Keratinocyte (primary cell): ENCODE results near the gene BCAS3. TPM values are rescaled to one million over a fixed set of nuclear protein-coding genes. Genes with fewer than 3 reads are reported as not detected.

ENCODE experiments used
- DNase-seq: peaks from one replicate; pipeline ENCODE4 v3.0.0-alpha.2; 2011; ENCODE audit warnings: low read depth, missing footprints, low spot score
- FAIRE-seq: peaks from 2 replicates; lab custom pipeline; 2011; peaks lifted over from hg19 to GRCh38; lab: Jason Lieb, UNC
- H2AFZ ChIP-seq: 2 replicates; pipeline ENCODE4 v1.6.0; 2012; ENCODE audit warnings: low read length, control low read depth, inconsistent platforms; ENCODE audit not compliant: control insufficient read depth
- H3K27ac ChIP-seq: 2 replicates; pipeline ENCODE4 v1.5.1; 2011; ENCODE audit warnings: low read length; ENCODE audit not compliant: control insufficient read depth, insufficient read depth
- H3K27me3 ChIP-seq: 3 replicates; pipeline ENCODE4 v1.6.0; 2011; ENCODE audit warnings: low read length; ENCODE audit not compliant: control insufficient read depth, insufficient read depth; ENCODE audit errors: extremely low read depth
- H3K36me3 ChIP-seq, 2 experiments: 2 replicates in 1 of 2; 3 replicates in 1 of 2; pipeline ENCODE4 v1.5.1; 2011; ENCODE audit warnings: low read length in 2 of 2, mild to moderate bottlenecking in 1 of 2; ENCODE audit not compliant: control insufficient read depth in 2 of 2, insufficient read depth in 2 of 2; ENCODE audit errors: extremely low read depth in 1 of 2
- H3K4me1 ChIP-seq: 3 replicates; pipeline ENCODE4 v1.5.1; 2011; ENCODE audit warnings: low read length; ENCODE audit not compliant: control insufficient read depth, insufficient read depth; ENCODE audit errors: extremely low read depth
- H3K4me2 ChIP-seq: 3 replicates; pipeline ENCODE4 v1.6.0; 2011; ENCODE audit warnings: low read depth, low read length; ENCODE audit not compliant: control insufficient read depth, insufficient read depth; ENCODE audit errors: extremely low read depth
- H3K4me3 ChIP-seq, 3 experiments: fragments of 200-600 bp in 1 of 3; sonication (generic) in 1 of 3; 2 replicates in 2 of 3; 3 replicates in 1 of 3; pipeline ENCODE4 v1.5.1; 2011 to 2016; ENCODE audit warnings: low read length in 3 of 3, mild to moderate bottlenecking in 3 of 3, control low read depth in 2 of 3, inconsistent platforms in 1 of 3, low read depth in 1 of 3, mixed read lengths in 1 of 3, mixed run types in 1 of 3, moderate library complexity in 1 of 3; ENCODE audit not compliant: control insufficient read depth in 2 of 3, insufficient read depth in 2 of 3; ENCODE audit errors: extremely low read depth in 1 of 3
- H3K79me2 ChIP-seq: 2 replicates; pipeline ENCODE4 v1.6.0; 2012; ENCODE audit warnings: low read length; ENCODE audit not compliant: control insufficient read depth, insufficient read depth
- H3K9ac ChIP-seq: 3 replicates; pipeline ENCODE4 v1.6.0; 2011; ENCODE audit warnings: low read length; ENCODE audit not compliant: control insufficient read depth, insufficient read depth; ENCODE audit errors: extremely low read depth
- H3K9me1 ChIP-seq: 3 replicates; pipeline ENCODE4 v1.6.0; 2011; ENCODE audit warnings: low read length; ENCODE audit not compliant: control insufficient read depth, insufficient read depth; ENCODE audit errors: extremely low read depth
- H3K9me3 ChIP-seq: 2 replicates; pipeline ENCODE4 v1.5.1; 2012; ENCODE audit warnings: low read depth, low read length; ENCODE audit not compliant: control insufficient read depth
- H4K20me1 ChIP-seq: 3 replicates; pipeline ENCODE4 v1.6.0; 2011; ENCODE audit warnings: low read length; ENCODE audit not compliant: control insufficient read depth, insufficient read depth; ENCODE audit errors: extremely low read depth
- EZH2 ChIP-seq: IDR thresholded peaks from one replicate; pipeline ENCODE4 v1.6.1; 2012; ENCODE audit warnings: inconsistent platforms, mild to moderate bottlenecking, low read length, moderate library complexity
- dilution Hi-C: fragments of 300-500 bp; cut with MboI; formaldehyde crosslinking; loops from one replicate; pipeline ENCODE4 v1.7.0; 2020; ENCODE audit warnings: low sequenced_read_pairs; ENCODE audit not compliant: extremely low pct_ligation_motif_present
- polyA plus RNA-seq, 5 experiments: library from polyadenylated mRNA; depleted of rRNA in 3 of 5; stranded (reverse) in 3 of 5; stranded (forward) in 1 of 5; unstranded in 1 of 5; fragments of >200 nt; gene quantifications; 1 replicate in 1 of 5; 2 replicates in 3 of 5; 3 replicates in 1 of 5; pipeline versions ENCODE4 v1.2.1 to v1.2.3, GENCODE V29; 2011 to 2012; ENCODE audit warnings: missing spikeins in 2 of 5, low read depth in 1 of 5, low replicate concordance in 1 of 5
- TF ChIP-seq, protein P1 (sequence below), 3 experiments: IDR thresholded peaks in 1 of 3; conservative IDR thresholded peaks in 1 of 3; optimal IDR thresholded peaks in 1 of 3; 2 replicates in 2 of 3; 3 replicates in 1 of 3; pipeline versions ENCODE3 to v1.5.1; 2011; ENCODE audit warnings: low read length in 3 of 3, mild to moderate bottlenecking in 3 of 3, moderate library complexity in 2 of 3, control low read depth in 1 of 3, inconsistent platforms in 1 of 3; ENCODE audit not compliant: insufficient read depth in 2 of 3; ENCODE audit errors: extremely low read depth in 1 of 3

BCAS3 gene
- polyA plus RNA-seq, 1 donor (not counting 4 experiments of a cell fraction or from before 2014, with no cell fraction given) = 11.8 TPM

DNA sequence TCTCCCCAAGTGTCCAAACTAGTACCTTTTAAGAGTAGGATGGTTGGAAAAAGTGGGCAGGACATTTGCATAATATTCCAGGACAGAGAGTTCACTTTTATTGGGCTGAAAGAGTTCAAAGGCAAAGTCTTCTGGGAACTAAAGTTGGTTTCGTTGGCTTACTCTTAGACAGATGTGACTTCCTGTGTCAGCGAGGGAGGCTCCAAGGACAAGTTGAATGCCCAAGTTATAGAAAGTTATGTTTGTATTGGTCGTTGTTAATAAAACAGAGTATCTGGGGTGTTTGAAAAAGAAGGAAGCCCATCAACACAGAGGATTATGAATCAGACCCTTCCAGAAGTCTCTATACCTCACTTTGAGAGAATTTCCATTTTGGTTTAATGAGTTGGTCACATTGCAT is 604.7 kb downstream of the BCAS3 start:
- H3K27ac ChIP-seq = no peak overlapping the region
- H3K79me2 ChIP-seq = no peaks in the 10 kb centered on the region
- no peaks in the 10 kb centered on the region for H3K9me1 ChIP-seq
- no peak for FAIRE-seq
- DNase-seq = no peak
- no peaks in the 10 kb centered on the region for H3K4me1 ChIP-seq
- no peak overlapping the region for H2AFZ ChIP-seq
- no peak overlapping the region for H3K4me2 ChIP-seq
- no peak overlapping the region for H3K4me3 ChIP-seq
- no peaks in the 10 kb centered on the region for H3K36me3 ChIP-seq
- no peaks in the 10 kb centered on the region for H4K20me1 ChIP-seq
- no peaks in the 10 kb centered on the region for H3K9me3 ChIP-seq
- dilution Hi-C loops = no loop called here
- no peak for TF ChIP-seq EZH2
- TF ChIP-seq, protein P1, sequence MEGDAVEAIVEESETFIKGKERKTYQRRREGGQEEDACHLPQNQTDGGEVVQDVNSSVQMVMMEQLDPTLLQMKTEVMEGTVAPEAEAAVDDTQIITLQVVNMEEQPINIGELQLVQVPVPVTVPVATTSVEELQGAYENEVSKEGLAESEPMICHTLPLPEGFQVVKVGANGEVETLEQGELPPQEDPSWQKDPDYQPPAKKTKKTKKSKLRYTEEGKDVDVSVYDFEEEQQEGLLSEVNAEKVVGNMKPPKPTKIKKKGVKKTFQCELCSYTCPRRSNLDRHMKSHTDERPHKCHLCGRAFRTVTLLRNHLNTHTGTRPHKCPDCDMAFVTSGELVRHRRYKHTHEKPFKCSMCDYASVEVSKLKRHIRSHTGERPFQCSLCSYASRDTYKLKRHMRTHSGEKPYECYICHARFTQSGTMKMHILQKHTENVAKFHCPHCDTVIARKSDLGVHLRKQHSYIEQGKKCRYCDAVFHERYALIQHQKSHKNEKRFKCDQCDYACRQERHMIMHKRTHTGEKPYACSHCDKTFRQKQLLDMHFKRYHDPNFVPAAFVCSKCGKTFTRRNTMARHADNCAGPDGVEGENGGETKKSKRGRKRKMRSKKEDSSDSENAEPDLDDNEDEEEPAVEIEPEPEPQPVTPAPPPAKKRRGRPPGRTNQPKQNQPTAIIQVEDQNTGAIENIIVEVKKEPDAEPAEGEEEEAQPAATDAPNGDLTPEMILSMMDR (optimal IDR thresholded peaks at IDR 0.05 in 1 of 3, IDR thresholded peaks at IDR 0.05 in 1 of 3, conservative IDR thresholded peaks at IDR 0.05 in 1 of 3; ENCODE audit: extremely low read depth in 1 of 3, insufficient read depth in 2 of 3, low read length in 3 of 3) = no peak
- no peak overlapping the region for H3K9ac ChIP-seq
- H3K27me3 ChIP-seq = no peaks in the 10 kb centered on the region

DNA sequence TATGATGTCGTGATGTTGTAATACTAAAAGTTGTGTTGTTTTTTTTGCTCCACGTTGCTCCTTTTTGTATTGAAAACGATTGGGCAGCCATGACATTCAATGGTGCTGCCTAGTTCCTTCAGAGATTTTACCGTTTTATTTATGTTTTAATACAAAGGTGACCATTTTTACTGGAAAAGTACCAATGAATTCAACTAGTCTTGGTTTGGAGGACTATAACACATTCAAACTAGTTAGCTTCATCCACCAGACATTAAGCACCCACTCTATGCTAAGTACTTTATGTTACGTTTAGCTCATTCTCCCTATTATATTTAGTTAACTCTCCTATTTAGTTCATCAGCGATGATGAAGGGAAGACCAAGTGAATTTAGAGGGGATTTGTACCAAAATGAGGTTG is 605.4 kb downstream of the BCAS3 start:
- no peaks in the 10 kb centered on the region for H3K9me1 ChIP-seq
- H4K20me1 ChIP-seq = no peaks in the 10 kb centered on the region
- no peak for FAIRE-seq
- DNase-seq = no peak
- no peaks in the 10 kb centered on the region for H3K27me3 ChIP-seq
- no peaks in the 10 kb centered on the region for H3K9me3 ChIP-seq
- no peak overlapping the region for H3K9ac ChIP-seq
- no peak overlapping the region for H3K27ac ChIP-seq
- TF ChIP-seq EZH2 = no peak
- TF ChIP-seq, protein P1 (optimal IDR thresholded peaks at IDR 0.05 in 1 of 3, IDR thresholded peaks at IDR 0.05 in 1 of 3, conservative IDR thresholded peaks at IDR 0.05 in 1 of 3; ENCODE audit: extremely low read depth in 1 of 3, insufficient read depth in 2 of 3, low read length in 3 of 3) = no peak
- dilution Hi-C loops = no loop called here
- H2AFZ ChIP-seq = no peak overlapping the region
- no peaks in the 10 kb centered on the region for H3K4me1 ChIP-seq
- H3K79me2 ChIP-seq = no peaks in the 10 kb centered on the region
- no peak overlapping the region for H3K4me2 ChIP-seq
- H3K4me3 ChIP-seq = no peak overlapping the region
- no peaks in the 10 kb centered on the region for H3K36me3 ChIP-seq
